K562 (cell line): ENCODE measurements around the gene VEGFA. TPM values are rescaled to one million over a fixed set of nuclear protein-coding genes. Genes with fewer than 3 reads are reported as not detected.
A peak's percentile ranks its signal among the peaks of the same experiment; 100 is the strongest.

Experiments
- ETV6 ChIP-seq, 3 experiments: fragments of 150-350 bp in 1 of 3; sonication (generic) in 1 of 3; formaldehyde crosslinking in 1 of 3; IDR thresholded peaks; 2 replicates each; pipeline versions ENCODE4 v1.6.1 to v1.8.0; 2014 to 2022; ENCODE audit warnings: borderline replicate concordance in 2 of 3, low read depth in 2 of 3, antibody characterized with exemption in 1 of 3, low read length in 1 of 3, mild to moderate bottlenecking in 1 of 3, missing genetic modification reagents in 1 of 3
- MBD2 ChIP-seq: sonication (generic); IDR thresholded peaks from 2 replicates; pipeline ENCODE4 v1.6.1; 2016; ENCODE audit warnings: low read depth, borderline replicate concordance
- PKNOX1 ChIP-seq: fragments of 450-650 bp; IDR thresholded peaks from 2 replicates; pipeline ENCODE4 v1.6.1; 2016
- ZNF12 ChIP-seq: sonication (generic); formaldehyde crosslinking; IDR thresholded peaks from 2 replicates; pipeline ENCODE4 v1.4.0; 2020; ENCODE audit warnings: mild to moderate bottlenecking, missing genetic modification reagents
- ZNF639 ChIP-seq, 2 experiments: fragments of 200-800 bp in 1 of 2; sonication (Bioruptor generic) in 1 of 2; sonication (generic) in 1 of 2; formaldehyde crosslinking in 1 of 2; IDR thresholded peaks in 1 of 2; conservative IDR thresholded peaks in 1 of 2; 2 replicates each; pipeline versions ENCODE4 v1.5.0 to v1.6.1; 2016 to 2020; ENCODE audit warnings: missing compliant biosample characterization in 1 of 2, missing genetic modification characterization in 1 of 2, missing genetic modification reagents in 1 of 2
- ZNF766 ChIP-seq: fragments of 200-800 bp; sonication (Bioruptor generic); conservative IDR thresholded peaks from 2 replicates; pipeline ENCODE4 v1.6.1; 2016; ENCODE audit warnings: missing genetic modification characterization, missing compliant biosample characterization
- polyA plus RNA-seq, 8 experiments: library from polyadenylated mRNA; depleted of rRNA in 4 of 8; stranded (reverse) in 5 of 8; unstranded in 3 of 8; fragments of >200 nt; fragmentation: Nextera tagmentation in 2 of 8; fragmentation: Illumina TruSeq in 1 of 8; extraction: Ambion mirVana in 2 of 8; extraction: Trizol in 1 of 8; gene quantifications; 2 replicates each; pipeline versions ENCODE4 v1.2.1 to v1.2.3, GENCODE V29; 2011 to 2014; ENCODE audit warnings: inconsistent platforms in 1 of 8, missing spikeins in 1 of 8
- total RNA-seq, 7 experiments: library from RNA; depleted of rRNA in 6 of 7; stranded (reverse); fragments of >200 nt in 6 of 7; fragmentation: Illumina TruSeq in 2 of 7; extraction: Trizol in 2 of 7; gene quantifications; 2 replicates each; pipeline versions ENCODE4 v1.2.1 to v1.2.3, GENCODE V29; 2011 to 2021; ENCODE audit warnings: low replicate concordance in 1 of 7

The VEGFA gene
- total and polyA plus RNA-seq, 9 of the 15 experiments (the other 6 are each of a cell fraction or from before 2014, with no cell fraction given) = 14.0 to 271 (median 124) TPM

DNA sequence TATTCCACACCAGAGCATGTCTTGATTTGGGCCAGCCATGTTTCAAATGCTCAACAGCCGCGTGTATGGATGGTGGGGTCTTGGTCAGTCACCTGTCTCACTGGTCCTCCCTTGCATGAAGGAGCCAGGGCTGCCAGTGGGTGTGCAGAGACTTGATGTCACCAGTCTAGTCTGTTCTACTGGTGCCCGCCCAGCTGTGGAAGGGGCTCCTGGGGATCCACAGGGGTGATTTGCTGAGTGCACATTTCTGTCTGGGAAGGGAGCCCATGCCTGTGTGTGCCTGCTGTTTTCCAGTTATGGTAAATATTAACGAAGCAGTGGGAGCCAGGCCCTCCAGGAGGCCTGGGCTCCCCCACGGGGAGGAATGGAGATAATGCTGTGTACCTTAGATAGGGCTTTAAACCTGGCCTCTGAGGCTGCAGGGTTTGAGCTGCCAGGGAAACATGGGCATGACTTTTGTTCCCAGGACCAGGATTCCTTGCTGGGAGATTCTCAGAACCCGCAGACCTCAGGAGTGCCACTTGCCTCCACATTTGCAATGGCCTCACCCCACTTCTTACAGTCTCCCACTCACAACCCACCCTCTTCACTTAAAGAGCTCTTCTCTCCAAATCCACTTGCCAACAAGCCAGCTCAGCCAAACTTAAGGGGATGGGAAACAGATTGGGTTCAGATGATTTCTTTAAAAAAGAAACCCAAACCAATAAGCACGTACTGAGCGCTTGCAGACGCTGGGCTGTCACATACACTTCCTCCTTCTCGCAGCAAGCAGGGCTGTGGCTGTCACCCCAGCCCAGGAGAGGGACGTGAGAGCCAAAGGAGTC is 54.1 kb downstream of the VEGFA start (continued):
- TF ChIP-seq ETV6 (IDR thresholded peaks at IDR 0.05; ENCODE audit: borderline replicate concordance in 1 of 2, low read depth in 2 of 2, low read length in 1 of 2) (no peak), ETV6 (CRISPR knock-in tag; IDR thresholded peaks at IDR 0.05; ENCODE audit: borderline replicate concordance) (no peak), ZNF12 (CRISPR knock-in tag) (no peak), ZNF766 (no peak), ZNF639 (CRISPR knock-in tag; conservative IDR thresholded peaks at IDR 0.05 in 1 of 2, IDR thresholded peaks at IDR 0.05 in 1 of 2) (no peak), PKNOX1 (peak; percentile 61; the same call in 1 of the 2 replicates), MBD2 (no peak)
